NT2/D1 (cell line): Measurements from ENCODE around the gene STAT5B.
"Not testable (repeated sequence)": the region's sequence is repeated elsewhere in the genome, so short reads cannot be mapped to it uniquely, and the experiment has no call there.

Experiments used
- SUZ12 ChIP-seq: IDR thresholded peaks from 2 replicates; pipeline ENCODE4 v1.6.1; 2011; ENCODE audit not compliant: insufficient read length, insufficient read depth; ENCODE audit errors: extremely low read depth
- YY1 ChIP-seq: IDR thresholded peaks from 2 replicates; pipeline ENCODE4 v1.6.1; 2011; ENCODE audit not compliant: insufficient read length, insufficient read depth
- ZNF274 ChIP-seq: IDR thresholded peaks from 2 replicates; pipeline ENCODE4 v1.6.1; 2011; ENCODE audit warnings: mild to moderate bottlenecking, low read depth, low read length

- not testable (repeated sequence) for TF ChIP-seq ZNF274, YY1, SUZ12
Measured at GRCh38 chr17:42264366-42264765, 11.8 kb downstream of the STAT5B start.
